ENCODE data around the gene GNB1. TPM values are rescaled to one million over a fixed set of nuclear protein-coding genes. Genes with fewer than 3 reads are reported as not detected.

The GNB1 gene
- total RNA-seq, 2 experiments from 2014 or later, result 138 to 149 TPM

DNA sequence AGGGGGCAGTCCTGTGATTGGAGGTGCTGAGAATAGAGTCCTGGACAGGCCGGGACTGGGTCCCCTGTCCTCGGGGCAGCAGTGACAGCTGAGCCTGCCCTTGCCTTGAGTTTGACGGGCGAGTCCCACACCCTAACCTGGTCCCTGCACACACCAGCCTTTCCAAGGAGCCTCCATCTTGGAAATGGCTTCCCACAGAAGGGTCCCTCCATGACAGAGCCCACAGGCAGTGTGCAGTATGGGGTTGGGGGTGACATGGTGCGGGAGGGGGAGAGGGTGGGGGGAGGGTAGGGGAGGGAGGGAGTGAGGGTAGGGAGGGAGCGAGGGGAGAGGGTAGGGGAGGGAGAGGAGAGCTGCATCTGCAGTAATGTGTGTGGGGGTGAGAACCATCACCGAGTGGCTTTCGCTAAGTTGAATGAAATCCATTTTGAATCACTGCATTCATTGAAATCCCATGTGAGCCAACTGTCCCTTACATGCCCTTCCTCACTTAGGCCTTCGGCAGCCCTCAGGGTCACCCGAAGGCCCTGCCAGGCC, 38.3 kb upstream of the GNB1 start:
- Mint-ChIP-seq H3K36me3 (ENCODE audit: low read depth) (no peaks in the 10 kb centered on the region), H3K4me1 (ENCODE audit: low read depth) (no peaks in the 10 kb centered on the region), H3K4me3 (no peak overlapping the region), H3K27ac (no peak overlapping the region), H3K27me3 (no peaks in the 10 kb centered on the region), H3K9me3 (no peaks in the 10 kb centered on the region)
- CTCF ChIA-PET, result no interaction called here
- Histone ChIP-seq H3K9me3 (ENCODE audit: control insufficient read depth in 1 of 2, insufficient read depth in 1 of 2, low read length in 2 of 2) (no peaks in the 10 kb centered on the region), H3K4me3 (ENCODE audit: low read length) (no peak overlapping the region), H3K27ac (ENCODE audit: low read depth in 1 of 2, low read length in 2 of 2) (no peak overlapping the region), H3K36me3 (ENCODE audit: insufficient read depth, low read length) (no peaks in the 10 kb centered on the region), H3K4me1 (ENCODE audit: insufficient read depth, low read length) (no peaks in the 10 kb centered on the region), H3K27me3 (ENCODE audit: control insufficient read depth in 1 of 2, insufficient read depth in 2 of 2, low read length in 2 of 2) (no peaks in the 10 kb centered on the region)
- TF ChIP-seq, protein P1, sequence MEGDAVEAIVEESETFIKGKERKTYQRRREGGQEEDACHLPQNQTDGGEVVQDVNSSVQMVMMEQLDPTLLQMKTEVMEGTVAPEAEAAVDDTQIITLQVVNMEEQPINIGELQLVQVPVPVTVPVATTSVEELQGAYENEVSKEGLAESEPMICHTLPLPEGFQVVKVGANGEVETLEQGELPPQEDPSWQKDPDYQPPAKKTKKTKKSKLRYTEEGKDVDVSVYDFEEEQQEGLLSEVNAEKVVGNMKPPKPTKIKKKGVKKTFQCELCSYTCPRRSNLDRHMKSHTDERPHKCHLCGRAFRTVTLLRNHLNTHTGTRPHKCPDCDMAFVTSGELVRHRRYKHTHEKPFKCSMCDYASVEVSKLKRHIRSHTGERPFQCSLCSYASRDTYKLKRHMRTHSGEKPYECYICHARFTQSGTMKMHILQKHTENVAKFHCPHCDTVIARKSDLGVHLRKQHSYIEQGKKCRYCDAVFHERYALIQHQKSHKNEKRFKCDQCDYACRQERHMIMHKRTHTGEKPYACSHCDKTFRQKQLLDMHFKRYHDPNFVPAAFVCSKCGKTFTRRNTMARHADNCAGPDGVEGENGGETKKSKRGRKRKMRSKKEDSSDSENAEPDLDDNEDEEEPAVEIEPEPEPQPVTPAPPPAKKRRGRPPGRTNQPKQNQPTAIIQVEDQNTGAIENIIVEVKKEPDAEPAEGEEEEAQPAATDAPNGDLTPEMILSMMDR (IDR thresholded peaks at IDR 0.05), result no peak
- DNase-seq (no peak), ATAC-seq (ENCODE audit: poor library complexity) (no peak)
- POLR2A ChIA-PET, result no interaction called here
- intact Hi-C loops (cut with DNase I, micrococcal nuclease), result no loop called here

DNA sequence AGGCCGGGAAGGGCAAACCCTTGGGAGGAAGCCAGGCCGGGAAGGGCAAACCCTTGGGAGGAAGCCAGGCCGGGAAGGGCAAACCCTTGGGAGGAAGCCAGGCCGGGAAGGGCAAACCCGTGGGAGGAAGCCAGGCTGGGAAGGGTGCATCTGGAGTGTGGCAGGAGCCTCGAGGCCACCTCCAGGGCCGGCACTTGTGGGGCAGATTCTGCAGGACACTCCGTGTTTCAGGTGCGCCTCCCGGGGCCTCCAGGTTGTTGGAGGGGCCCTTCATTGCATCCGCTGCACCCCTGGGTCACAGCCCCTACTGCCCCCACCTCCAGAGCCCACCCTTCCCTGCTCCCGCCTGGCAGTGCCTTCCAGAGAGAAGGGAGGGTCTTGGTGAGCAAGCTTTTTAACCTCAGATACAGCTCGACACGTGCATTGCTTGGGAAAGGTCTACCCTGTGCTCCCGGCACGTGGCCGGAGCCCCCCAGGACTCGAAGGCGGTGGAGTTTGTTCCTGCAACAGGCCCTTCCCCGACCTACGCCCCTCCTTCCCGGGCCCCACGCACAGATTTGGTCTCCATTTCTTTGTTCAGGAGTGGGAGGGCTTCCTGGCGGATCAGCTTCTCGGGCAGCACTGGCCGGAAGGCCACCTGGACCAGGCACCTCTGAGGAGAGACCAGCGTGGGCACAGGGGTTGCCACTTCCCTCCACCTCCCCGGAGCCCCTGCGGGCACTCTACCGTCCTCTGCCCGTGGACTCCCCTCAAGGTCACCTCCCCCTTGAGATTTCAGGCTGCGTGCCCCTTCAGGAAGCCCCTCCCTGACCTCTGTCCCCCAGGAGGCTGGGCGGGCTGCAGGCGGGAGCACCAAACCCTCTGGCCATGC, 37.6 kb upstream of the GNB1 start:
- intact Hi-C loops (cut with DNase I, micrococcal nuclease), result no loop called here
- POLR2A ChIA-PET, result no interaction called here
- H3K27ac Mint-ChIP-seq, result no peak overlapping the region

DNA sequence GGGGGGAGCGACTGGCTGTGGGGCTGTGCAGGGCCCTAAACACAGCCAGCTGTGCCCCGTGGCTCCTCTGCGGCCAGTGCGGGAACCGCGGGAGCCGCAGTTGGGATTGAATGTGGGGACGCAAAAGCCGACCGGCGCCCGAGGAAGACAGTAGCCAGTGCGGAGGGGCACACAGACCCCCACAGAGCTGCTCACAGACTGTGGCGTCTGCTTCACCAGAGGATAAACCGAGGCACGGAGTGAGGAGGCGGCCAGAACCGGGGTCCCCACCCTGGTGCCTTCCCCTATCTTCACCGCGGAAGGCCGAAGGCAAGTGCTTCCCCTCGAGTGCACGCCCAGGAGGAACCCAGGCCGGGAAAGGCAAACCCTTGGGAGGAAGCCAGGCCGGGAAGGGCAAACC, 36.9 kb upstream of the GNB1 start:
- ATAC-seq (ENCODE audit: poor library complexity) (no peak), DNase-seq (peak in 1 of 14 experiments; percentile 12)
- Histone ChIP-seq H3K36me3 (ENCODE audit: insufficient read depth, low read length) (no peaks in the 10 kb centered on the region), H3K4me1 (ENCODE audit: insufficient read depth, low read length) (no peaks in the 10 kb centered on the region), H3K9me3 (ENCODE audit: control insufficient read depth in 1 of 2, insufficient read depth in 1 of 2, low read length in 2 of 2) (no peaks in the 10 kb centered on the region), H3K27me3 (ENCODE audit: control insufficient read depth in 1 of 2, insufficient read depth in 2 of 2, low read length in 2 of 2) (no peaks in the 10 kb centered on the region), H3K27ac (ENCODE audit: low read depth in 1 of 2, low read length in 2 of 2) (no peak overlapping the region), H3K4me3 (ENCODE audit: low read length) (no peak overlapping the region)
- no peaks in the 10 kb centered on the region for H3K4me1 Mint-ChIP-seq (ENCODE audit: low read depth)
- TF ChIP-seq, protein P1 (IDR thresholded peaks at IDR 0.05), result no peak
- no peaks in the 10 kb centered on the region for H3K36me3 Mint-ChIP-seq (ENCODE audit: low read depth)
- no peak overlapping the region for H3K4me3 Mint-ChIP-seq
- intact Hi-C loops (cut with DNase I, micrococcal nuclease), result no loop called here
- H3K27ac Mint-ChIP-seq, result no peak overlapping the region
- H3K27me3 Mint-ChIP-seq, result no peaks in the 10 kb centered on the region
- no peaks in the 10 kb centered on the region for H3K9me3 Mint-ChIP-seq
- ChIA-PET POLR2A (no interaction called here), CTCF (no interaction called here)

More for the DNA sequence above, 37.6 kb upstream of the GNB1 start:
- H3K27me3 ChIP-seq (ENCODE audit: control insufficient read depth in 1 of 2, insufficient read depth in 2 of 2, low read length in 2 of 2), result no peaks in the 10 kb centered on the region
- H3K9me3 ChIP-seq (ENCODE audit: control insufficient read depth in 1 of 2, insufficient read depth in 1 of 2, low read length in 2 of 2), result no peaks in the 10 kb centered on the region
- Mint-ChIP-seq H3K27me3 (no peaks in the 10 kb centered on the region), H3K36me3 (ENCODE audit: low read depth) (no peaks in the 10 kb centered on the region), H3K4me3 (no peak overlapping the region), H3K9me3 (no peaks in the 10 kb centered on the region), H3K4me1 (ENCODE audit: low read depth) (no peaks in the 10 kb centered on the region)
- no peaks in the 10 kb centered on the region for H3K4me1 ChIP-seq (ENCODE audit: insufficient read depth, low read length)
- peak in 1 of 14 experiments; percentile 5 for DNase-seq
- CTCF ChIA-PET, result no interaction called here
- H3K27ac ChIP-seq (ENCODE audit: low read depth in 1 of 2, low read length in 2 of 2), result no peak overlapping the region
- H3K4me3 ChIP-seq (ENCODE audit: low read length), result no peak overlapping the region
- ATAC-seq (ENCODE audit: poor library complexity), result no peak
- H3K36me3 ChIP-seq (ENCODE audit: insufficient read depth, low read length), result no peaks in the 10 kb centered on the region
- TF ChIP-seq, protein P1 (IDR thresholded peaks at IDR 0.05), result no peak

Measured in CD4-positive, alpha-beta T cell (primary cell).